ENCODE results near the gene ACTL6B. TPM values are rescaled to one million over a fixed set of nuclear protein-coding genes. Genes with fewer than 3 reads are reported as not detected.

Gene ACTL6B
- total RNA-seq, 1 donor from 2014 or later = not detected

DNA sequence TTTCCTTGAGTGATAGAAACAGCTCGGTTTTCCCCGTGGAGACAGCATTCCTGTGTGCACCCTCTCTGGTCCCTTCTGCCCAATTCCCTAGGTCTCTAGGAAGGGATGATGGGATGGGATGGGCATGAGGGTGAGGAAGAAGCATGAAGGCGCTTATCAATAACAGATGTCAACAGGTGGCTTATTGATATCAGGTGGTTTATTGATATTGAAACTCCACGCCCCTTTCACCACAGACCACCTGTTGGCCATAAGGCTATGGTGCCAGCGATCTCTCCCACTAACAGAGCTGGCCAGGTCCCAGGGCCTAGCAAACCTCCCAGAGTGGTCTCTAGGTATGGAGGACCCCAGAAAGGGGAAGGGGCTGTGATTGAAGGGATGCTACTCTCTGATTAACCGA lies 36.0 kb downstream of the ACTL6B start:
- no peak for DNase-seq (ENCODE audit: low spot score)
- Mint-ChIP-seq H3K27me3 (ENCODE audit: low read depth) (no peaks in the 10 kb centered on the region), H3K4me1 (ENCODE audit: low read depth) (no peaks in the 10 kb centered on the region), H3K9me3 (ENCODE audit: low read depth) (no peaks in the 10 kb centered on the region), H3K27ac (ENCODE audit: unreplicated experiment) (no peak overlapping the region), H3K36me3 (ENCODE audit: low read depth) (peaks cover 6% of the 10 kb centered on the region), H3K4me3 (ENCODE audit: unreplicated experiment) (no peak overlapping the region)
- TF ChIP-seq, protein P1, sequence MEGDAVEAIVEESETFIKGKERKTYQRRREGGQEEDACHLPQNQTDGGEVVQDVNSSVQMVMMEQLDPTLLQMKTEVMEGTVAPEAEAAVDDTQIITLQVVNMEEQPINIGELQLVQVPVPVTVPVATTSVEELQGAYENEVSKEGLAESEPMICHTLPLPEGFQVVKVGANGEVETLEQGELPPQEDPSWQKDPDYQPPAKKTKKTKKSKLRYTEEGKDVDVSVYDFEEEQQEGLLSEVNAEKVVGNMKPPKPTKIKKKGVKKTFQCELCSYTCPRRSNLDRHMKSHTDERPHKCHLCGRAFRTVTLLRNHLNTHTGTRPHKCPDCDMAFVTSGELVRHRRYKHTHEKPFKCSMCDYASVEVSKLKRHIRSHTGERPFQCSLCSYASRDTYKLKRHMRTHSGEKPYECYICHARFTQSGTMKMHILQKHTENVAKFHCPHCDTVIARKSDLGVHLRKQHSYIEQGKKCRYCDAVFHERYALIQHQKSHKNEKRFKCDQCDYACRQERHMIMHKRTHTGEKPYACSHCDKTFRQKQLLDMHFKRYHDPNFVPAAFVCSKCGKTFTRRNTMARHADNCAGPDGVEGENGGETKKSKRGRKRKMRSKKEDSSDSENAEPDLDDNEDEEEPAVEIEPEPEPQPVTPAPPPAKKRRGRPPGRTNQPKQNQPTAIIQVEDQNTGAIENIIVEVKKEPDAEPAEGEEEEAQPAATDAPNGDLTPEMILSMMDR (IDR thresholded peaks at IDR 0.05) = no peak

DNA sequence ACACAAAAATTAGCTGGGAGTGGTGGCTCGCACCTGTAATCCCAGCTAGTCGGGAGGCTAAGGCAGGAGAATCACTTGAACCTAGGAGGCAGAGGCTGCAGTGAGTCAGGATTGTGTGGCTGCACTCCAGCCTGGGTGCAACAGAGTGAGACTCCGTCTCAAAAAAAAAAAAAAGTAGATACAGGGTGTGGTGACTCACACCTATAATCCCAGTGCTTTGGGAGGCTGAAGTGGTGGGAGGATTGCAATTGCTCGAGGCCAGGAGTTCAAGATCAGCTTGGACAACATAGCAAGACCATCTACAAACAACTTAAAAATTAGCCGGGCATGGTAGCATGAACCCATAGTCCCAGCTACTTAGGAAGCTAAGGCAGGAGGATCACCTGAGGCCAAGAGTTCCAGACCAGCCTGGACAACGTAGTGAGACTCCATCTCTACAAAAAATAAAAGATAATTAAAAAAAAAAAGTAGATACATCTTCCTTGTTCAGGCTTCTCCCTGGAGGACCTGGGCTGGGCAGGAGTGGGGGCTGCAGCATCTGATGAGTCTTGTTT lies 41.9 kb downstream of the ACTL6B start:
- Mint-ChIP-seq H3K27me3 (ENCODE audit: low read depth) (no peaks in the 10 kb centered on the region), H3K4me1 (ENCODE audit: low read depth) (peaks cover 14% of the 10 kb centered on the region), H3K36me3 (ENCODE audit: low read depth) (no peaks in the 10 kb centered on the region), H3K4me3 (ENCODE audit: unreplicated experiment) (no peak overlapping the region), H3K27ac (ENCODE audit: unreplicated experiment) (no peak overlapping the region), H3K9me3 (ENCODE audit: low read depth) (no peaks in the 10 kb centered on the region)
- TF ChIP-seq, protein P1 (IDR thresholded peaks at IDR 0.05) = no peak
- no peak for DNase-seq (ENCODE audit: low spot score)

DNA sequence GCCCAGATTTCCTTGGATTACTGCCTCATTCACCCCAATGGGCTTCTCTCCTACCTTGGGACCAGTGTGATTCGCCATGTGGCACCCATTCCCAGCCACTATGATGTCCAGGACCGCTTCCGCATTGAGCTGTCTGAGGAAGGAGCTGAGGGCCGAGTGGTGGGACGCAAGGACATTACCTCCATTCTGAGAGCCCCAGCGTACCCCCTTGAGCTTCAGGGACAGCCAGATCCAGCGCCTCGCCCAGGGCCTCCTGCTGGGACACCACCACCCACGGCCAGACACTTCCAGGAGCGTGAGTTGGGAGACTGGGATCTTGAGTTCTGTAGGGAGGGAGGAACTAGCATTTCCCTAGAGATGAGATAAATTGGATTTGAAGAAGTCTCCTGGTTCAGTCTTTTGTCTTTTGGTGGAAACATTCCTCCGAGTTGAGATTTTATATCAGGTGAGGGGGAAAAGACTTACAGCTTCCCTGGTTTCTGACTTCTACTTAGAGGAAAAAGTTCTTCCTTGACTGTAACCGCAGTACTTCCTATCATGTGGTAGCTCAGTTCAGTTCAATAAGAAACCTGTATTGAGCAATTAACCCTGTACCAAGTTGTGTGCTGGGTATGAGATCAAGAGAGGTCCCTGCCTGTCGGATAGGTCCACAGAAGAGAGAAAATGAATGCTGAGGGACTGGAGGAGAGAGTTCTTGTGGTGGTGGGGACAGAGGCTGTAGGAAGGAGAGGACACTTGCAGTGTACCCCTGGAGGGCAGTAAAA lies 42.7 kb downstream of the ACTL6B start:
- H3K4me3 Mint-ChIP-seq (ENCODE audit: unreplicated experiment) = peak overlapping the region; percentile 95
- no peak overlapping the region for H3K27ac Mint-ChIP-seq (ENCODE audit: unreplicated experiment)
- H3K4me1 Mint-ChIP-seq (ENCODE audit: low read depth) = peaks cover 14% of the 10 kb centered on the region
- H3K27me3 Mint-ChIP-seq (ENCODE audit: low read depth) = no peaks in the 10 kb centered on the region
- H3K9me3 Mint-ChIP-seq (ENCODE audit: low read depth) = no peaks in the 10 kb centered on the region
- no peak for DNase-seq (ENCODE audit: low spot score)
- TF ChIP-seq, protein P1 (IDR thresholded peaks at IDR 0.05) = no peak
- no peaks in the 10 kb centered on the region for H3K36me3 Mint-ChIP-seq (ENCODE audit: low read depth)

DNA sequence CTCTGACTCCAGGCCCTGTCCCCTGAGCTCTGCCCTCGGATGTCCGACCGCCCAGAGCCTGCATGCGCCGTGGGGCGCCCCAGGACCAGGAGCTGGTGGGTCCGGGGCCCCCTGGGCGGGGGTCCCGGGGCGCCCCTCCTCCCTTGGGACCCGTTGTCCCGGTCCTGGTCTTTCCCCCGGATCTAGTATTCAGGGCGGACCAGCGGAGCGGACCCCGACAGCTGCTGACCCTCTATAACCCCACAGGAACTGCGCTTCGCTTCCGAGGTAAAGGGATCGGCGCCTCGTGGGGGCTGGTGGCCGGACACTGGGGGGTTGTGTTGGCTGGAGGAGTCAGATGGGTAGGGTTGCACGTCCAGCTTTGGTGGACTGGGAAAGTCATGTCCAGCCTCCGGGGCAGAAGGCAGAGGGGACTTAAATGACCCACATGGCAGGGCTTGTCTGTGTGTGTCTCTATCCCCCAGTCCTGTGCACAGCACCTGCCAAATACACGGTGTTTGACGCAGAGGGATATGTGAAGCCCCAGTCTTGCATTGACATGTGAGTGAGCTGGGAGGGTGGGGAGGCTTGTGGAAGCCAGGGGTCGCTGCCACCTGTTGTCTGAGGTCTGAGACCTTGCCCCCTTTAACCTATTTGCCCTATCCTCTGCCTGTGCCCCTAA lies 43.4 kb downstream of the ACTL6B start:
- no peaks in the 10 kb centered on the region for H3K9me3 Mint-ChIP-seq (ENCODE audit: low read depth)
- peaks cover 14% of the 10 kb centered on the region for H3K4me1 Mint-ChIP-seq (ENCODE audit: low read depth)
- H3K27ac Mint-ChIP-seq (ENCODE audit: unreplicated experiment) = no peak overlapping the region

More for the DNA sequence above, 43.4 kb downstream of the ACTL6B start:
- TF ChIP-seq, protein P1 (IDR thresholded peaks at IDR 0.05) = peak; percentile 44
- no peak for DNase-seq (ENCODE audit: low spot score)
- Mint-ChIP-seq H3K36me3 (ENCODE audit: low read depth) (no peaks in the 10 kb centered on the region), H3K27me3 (ENCODE audit: low read depth) (no peaks in the 10 kb centered on the region), H3K4me3 (ENCODE audit: unreplicated experiment) (peak overlapping the region; percentile 95)
